ENCODE measurements around the gene FNDC10.
"Not testable (repeated sequence)": the region's sequence is repeated elsewhere in the genome, so short reads cannot be mapped to it uniquely, and the experiment has no call there.

FNDC10 gene

GRCh38 chr1:1599030-1599934 lies 653 bp downstream of the FNDC10 start:
- DNase-seq (ENCODE audit: low spot score), result peak; percentile 81

GRCh38 chr1:1598720-1599029 lies 1.3 kb downstream of the FNDC10 start:
- DNase-seq (ENCODE audit: low spot score), result no peak

- no peak for DNase-seq (ENCODE audit: low spot score)
Observed at GRCh38 chr1:1598051-1598719, 1.8 kb downstream of the FNDC10 start.

GRCh38 chr1:1597275-1597930 lies 2.5 kb downstream of the FNDC10 start:
- DNase-seq (ENCODE audit: low spot score), result peak; percentile 46

GRCh38 chr1:1596493-1597274 lies 3.3 kb downstream of the FNDC10 start:
- no peak for DNase-seq (ENCODE audit: low spot score)

GRCh38 chr1:1595341-1595740 lies 4.6 kb downstream of the FNDC10 start:
- DNase-seq (ENCODE audit: low spot score), result not testable (repeated sequence)

GRCh38 chr1:1594602-1595260 lies 5.2 kb downstream of the FNDC10 start:
- DNase-seq (ENCODE audit: low spot score), result no peak

GRCh38 chr1:1593834-1594601 lies 5.9 kb downstream of the FNDC10 start:
- DNase-seq (ENCODE audit: low spot score), result no peak

- no peak for DNase-seq (ENCODE audit: low spot score)
Observed at GRCh38 chr1:1591452-1591851, 8.5 kb downstream of the FNDC10 start.

- DNase-seq (ENCODE audit: low spot score), result no peak
Observed at GRCh38 chr1:1583347-1584010, 16.5 kb downstream of the FNDC10 start.

- DNase-seq (ENCODE audit: low spot score), result no peak
Observed at GRCh38 chr1:1582585-1583346, 17.2 kb downstream of the FNDC10 start.

GRCh38 chr1:1578371-1578940 lies 21.5 kb downstream of the FNDC10 start:
- no peak for DNase-seq (ENCODE audit: low spot score)

GRCh38 chr1:1577367-1578011 lies 22.4 kb downstream of the FNDC10 start:
- no peak for DNase-seq (ENCODE audit: low spot score)

GRCh38 chr1:1574721-1575537 lies 25.0 kb downstream of the FNDC10 start, which contains the start of gene SSU72:
TSS of gene SSU72 (minus strand) at chr1:1574863. CDS start at chr1:1574557, 306 bp downstream.
- DNase-seq (ENCODE audit: low spot score), result peak; percentile 97

- peak; percentile 89 for DNase-seq (ENCODE audit: low spot score)
Observed at GRCh38 chr1:1573843-1574720, 25.9 kb downstream of the FNDC10 start.

GRCh38 chr1:1569341-1569740 lies 30.6 kb downstream of the FNDC10 start:
- no peak for DNase-seq (ENCODE audit: low spot score)

- DNase-seq (ENCODE audit: low spot score), result no peak
Observed at GRCh38 chr1:1567891-1568291, 32.0 kb downstream of the FNDC10 start.
